GM21367 (cell line): ENCODE results near the gene TTC39C.
"Not testable (repeated sequence)": the region's sequence is repeated elsewhere in the genome, so short reads cannot be mapped to it uniquely, and the experiment has no call there.

Experiments
- ATAC-seq: cut with Tn5 transposase; IDR thresholded peaks from one replicate; pipeline ENCODE4 v1.9.1; 2021; ENCODE audit not compliant: unreplicated experiment

The TTC39C gene

GRCh38 chr18:24052053-24052452 is 37.5 kb downstream of the TTC39C start:
- no peak for ATAC-seq

DNA sequence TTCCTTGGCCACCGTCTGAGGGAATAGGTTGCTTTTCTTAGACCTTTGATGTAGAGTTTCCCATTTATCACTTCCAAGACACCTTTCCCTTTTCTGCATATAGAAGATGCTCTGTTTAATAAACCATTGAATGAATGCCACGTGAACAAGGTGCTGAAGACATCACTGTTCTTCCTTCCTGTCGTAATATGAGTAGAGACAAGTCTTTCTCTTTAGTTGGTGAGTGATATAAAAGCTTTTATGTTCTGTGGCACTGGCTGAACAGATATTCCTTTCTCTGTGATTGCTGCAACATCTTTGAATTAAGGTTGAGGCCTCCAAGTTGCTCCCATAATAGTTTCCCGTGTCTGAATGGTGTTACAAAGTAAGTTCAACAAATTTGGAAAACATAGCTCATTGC is 38.7 kb downstream of the TTC39C start:
- ATAC-seq = no peak

- no peak for ATAC-seq
These were observed 39.6 kb downstream of the TTC39C start for GRCh38 chr18:24054130-24054529.

DNA sequence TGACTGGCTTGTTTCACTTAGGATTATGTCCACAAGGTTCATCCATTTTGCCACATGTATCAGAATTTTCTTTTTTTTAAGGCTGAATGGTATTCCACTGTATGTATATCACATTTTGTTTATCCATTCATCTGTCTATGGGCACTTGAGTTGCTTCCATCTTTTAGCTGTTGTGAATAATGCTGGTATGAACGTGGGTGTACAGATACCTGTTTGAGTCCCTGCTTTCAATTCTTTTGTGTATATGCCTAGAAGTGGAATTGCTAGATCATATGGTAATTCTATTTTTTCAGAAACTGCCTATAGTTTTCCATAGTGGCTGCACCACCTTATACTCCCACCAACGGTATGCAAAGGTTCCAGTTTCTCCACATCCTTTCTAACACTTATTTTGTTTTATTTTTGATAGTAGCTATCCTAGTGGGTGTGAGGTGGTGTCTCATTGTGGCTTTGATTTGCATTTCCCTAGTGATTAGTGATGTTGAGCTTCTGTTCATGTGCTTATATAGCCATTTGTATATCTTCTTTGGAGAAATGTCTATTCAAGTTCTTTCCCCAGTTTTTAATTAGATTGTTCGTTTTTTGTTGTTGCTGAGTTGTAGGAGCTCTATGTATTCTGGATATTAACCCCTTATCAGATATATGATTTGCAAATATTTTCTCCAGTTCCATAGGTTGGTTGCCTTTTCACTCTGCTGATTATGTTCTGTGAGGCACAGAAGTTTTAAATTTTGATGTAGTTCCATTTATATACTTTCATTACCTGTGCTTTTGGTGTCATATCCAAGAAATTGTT is 40.7 kb downstream of the TTC39C start:
- ATAC-seq = no peak

DNA sequence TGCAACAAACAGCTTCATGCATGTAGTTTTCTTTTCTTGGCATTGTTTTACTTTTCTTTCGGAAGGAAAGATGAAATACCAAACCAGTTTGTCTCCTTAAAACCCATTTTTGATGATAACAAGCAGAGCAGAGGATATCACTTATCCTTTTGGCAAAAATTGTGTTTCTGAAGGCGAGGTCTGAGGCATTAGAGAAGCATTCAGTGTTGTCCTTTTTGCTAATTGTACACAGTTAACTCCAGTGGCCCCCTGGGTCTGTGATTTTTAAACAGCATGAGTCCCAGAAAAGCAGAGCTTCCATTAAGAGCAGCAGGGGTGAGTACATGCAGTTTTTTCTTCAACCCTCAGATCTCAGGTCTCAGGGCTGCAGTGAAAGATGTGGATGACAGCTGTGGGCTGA is 41.3 kb downstream of the TTC39C start:
- no peak for ATAC-seq

- no peak for ATAC-seq
These were observed 42.0 kb downstream of the TTC39C start for GRCh38 chr18:24056506-24056905.

- no peak for ATAC-seq
These were observed 43.2 kb downstream of the TTC39C start for GRCh38 chr18:24057804-24058203.

DNA sequence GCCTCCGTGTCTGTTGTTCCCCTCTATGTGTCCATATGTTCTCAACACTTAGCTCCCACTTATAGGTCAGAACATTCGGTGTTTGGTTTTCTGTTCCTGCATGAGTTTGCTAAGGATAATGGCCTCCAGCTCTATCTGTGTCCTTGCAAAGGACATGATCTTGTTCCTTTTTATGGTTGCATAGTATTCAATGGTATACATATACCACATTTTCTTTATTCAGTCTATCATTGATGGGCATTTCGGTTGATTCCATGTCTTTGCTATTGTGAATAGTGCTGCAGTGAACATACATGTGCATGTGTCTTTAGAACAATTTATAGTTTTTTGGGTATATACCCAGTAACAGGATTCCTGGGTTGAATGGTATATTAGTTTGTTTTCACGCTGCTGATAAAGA is 44.8 kb downstream of the TTC39C start:
- not testable (repeated sequence) for ATAC-seq

- ATAC-seq = no peak
These were observed 46.1 kb downstream of the TTC39C start for GRCh38 chr18:24060644-24061043.

GRCh38 chr18:24063121-24063731 is 48.7 kb downstream of the TTC39C start:
- ATAC-seq = no peak

- ATAC-seq = no peak
These were observed 50.0 kb downstream of the TTC39C start for GRCh38 chr18:24064391-24065100.

GRCh38 chr18:24065906-24066305 is 51.4 kb downstream of the TTC39C start:
- ATAC-seq = no peak

GRCh38 chr18:24068945-24069693 is 54.6 kb downstream of the TTC39C start:
- ATAC-seq = no peak

- no peak for ATAC-seq
These were observed 56.5 kb downstream of the TTC39C start for GRCh38 chr18:24071029-24071428.

- ATAC-seq = no peak
These were observed 57.2 kb downstream of the TTC39C start for GRCh38 chr18:24071779-24072178.

GRCh38 chr18:24072743-24073142 is 58.2 kb downstream of the TTC39C start:
- no peak for ATAC-seq

- ATAC-seq = no peak
These were observed 59.2 kb downstream of the TTC39C start for GRCh38 chr18:24073791-24074190.

- ATAC-seq = not testable (repeated sequence)
These were observed 60.2 kb downstream of the TTC39C start for GRCh38 chr18:24074757-24075156.

DNA sequence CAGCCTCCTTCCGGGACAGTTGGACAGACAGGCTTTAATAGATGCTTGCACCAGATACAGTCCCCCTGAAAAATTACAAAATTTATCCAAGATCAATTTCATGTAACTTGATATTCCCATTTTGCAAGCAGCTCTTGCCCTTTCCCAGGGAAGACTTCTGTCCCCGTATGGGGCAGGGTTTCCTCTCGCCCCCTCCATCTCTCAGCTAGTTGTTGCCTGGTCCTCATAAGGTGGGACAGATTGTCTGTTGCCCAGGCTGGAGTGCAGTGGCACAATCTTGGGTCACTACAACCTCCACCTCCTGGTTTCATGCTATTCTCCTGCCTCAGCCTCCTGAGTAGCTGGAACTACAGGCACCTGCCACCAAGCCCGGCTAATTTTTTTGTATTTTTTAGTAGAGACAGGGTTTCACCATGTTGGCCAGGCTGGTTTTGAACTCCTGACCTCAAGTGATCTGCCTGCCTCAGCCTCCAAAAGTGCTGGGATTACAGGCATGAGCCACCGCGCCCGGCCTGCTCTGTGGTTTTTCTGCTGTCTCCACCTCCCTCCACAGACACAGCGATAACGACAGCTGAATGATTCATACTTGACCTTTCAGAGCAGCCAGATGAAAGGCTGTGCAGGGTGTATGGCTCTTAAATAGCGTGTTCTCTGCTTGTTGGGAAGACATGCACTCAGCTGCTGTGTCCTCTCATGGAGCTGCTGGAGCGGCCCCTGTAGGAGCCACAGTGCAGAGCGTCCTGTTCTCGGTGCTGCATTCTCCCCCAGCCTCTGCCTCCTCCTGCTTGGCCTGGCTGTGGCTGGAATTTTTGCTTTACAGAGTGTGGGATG is 61.4 kb downstream of the TTC39C start:
- ATAC-seq = no peak

- ATAC-seq = no peak
These were observed 62.4 kb downstream of the TTC39C start for GRCh38 chr18:24076950-24077349.
